DOHH2 (cell line): Measurements from ENCODE around the gene MAGEB3.
"Not testable (repeated sequence)": the region's sequence is repeated elsewhere in the genome, so short reads cannot be mapped to it uniquely, and the experiment has no call there.

Experiments
- H3F3A ChIP-seq: fragments of 200-600 bp; sonication (generic), shearing (Covaris generic); 2 replicates; pipeline ENCODE4 v1.6.0; 2016; ENCODE audit warnings: antibody characterized with exemption, mild to moderate bottlenecking; ENCODE audit not compliant: control insufficient read depth, insufficient read depth
- H3K27ac ChIP-seq: fragments of 200-600 bp; sonication (generic); 2 replicates; pipeline ENCODE4 v1.5.1; 2014; ENCODE audit warnings: low read depth, mild to moderate bottlenecking, low read length, moderate library complexity
- H3K27me3 ChIP-seq: fragments of 200-600 bp; sonication (generic); 2 replicates; pipeline ENCODE4 v1.6.1; 2014; ENCODE audit warnings: mild to moderate bottlenecking, low read length, mixed read lengths; ENCODE audit not compliant: control insufficient read depth
- H3K36me3 ChIP-seq: fragments of 200-600 bp; sonication (generic); 2 replicates; pipeline ENCODE4 v1.6.1; 2014; ENCODE audit warnings: mild to moderate bottlenecking, low read length, moderate library complexity, mixed read lengths; ENCODE audit not compliant: control insufficient read depth
- H3K4me1 ChIP-seq: fragments of 200-600 bp; sonication (generic); 2 replicates; pipeline ENCODE4 v1.6.1; 2014; ENCODE audit warnings: mild to moderate bottlenecking, low read length, mixed read lengths; ENCODE audit not compliant: control insufficient read depth
- H3K4me2 ChIP-seq: fragments of 200-600 bp; sonication (generic); 2 replicates; pipeline ENCODE4 v1.6.0; 2014; ENCODE audit warnings: mild to moderate bottlenecking, low read length, moderate library complexity
- H3K4me3 ChIP-seq: fragments of 200-600 bp; sonication (generic); 2 replicates; pipeline ENCODE4 v1.5.1; 2014; ENCODE audit warnings: mild to moderate bottlenecking, low read length, mixed read lengths
- H3K79me2 ChIP-seq: fragments of 200-600 bp; sonication (generic); 2 replicates; pipeline ENCODE4 v1.6.1; 2014; ENCODE audit warnings: mild to moderate bottlenecking, low read length, mixed read lengths; ENCODE audit not compliant: control insufficient read depth
- H3K9me2 ChIP-seq: fragments of 200-600 bp; sonication (generic); replicated peaks from 2 replicates; pipeline ENCODE4 v1.6.1; 2014; ENCODE audit warnings: mild to moderate bottlenecking, low read length, mixed read lengths; ENCODE audit not compliant: control insufficient read depth
- H3K9me3 ChIP-seq: fragments of 200-600 bp; sonication (generic); 2 replicates; pipeline ENCODE4 v1.6.1; 2014; ENCODE audit warnings: antibody characterized with exemption, low read length, mixed read lengths; ENCODE audit not compliant: control insufficient read depth, insufficient read depth
- H4K20me1 ChIP-seq: fragments of 200-600 bp; sonication (generic); 2 replicates; pipeline ENCODE4 v1.6.0; 2014; ENCODE audit warnings: low read depth, mild to moderate bottlenecking, antibody characterized with exemption, low read length, moderate library complexity; ENCODE audit not compliant: control insufficient read depth, insufficient read depth
- CTCF ChIP-seq: fragments of 200-600 bp; sonication (generic); IDR thresholded peaks from one replicate; pipeline ENCODE4 v1.5.1; 2014; ENCODE audit warnings: antibody characterized with exemption, mild to moderate bottlenecking, low read depth, low read length; ENCODE audit not compliant: poor library complexity, severe bottlenecking
- EZH2phosphoT487 ChIP-seq: fragments of 200-600 bp; sonication (generic); IDR thresholded peaks from 2 replicates; pipeline ENCODE4 v1.6.1; 2017; ENCODE audit warnings: borderline replicate concordance, mild to moderate bottlenecking, antibody characterized with exemption, low read length, moderate library complexity, mixed read lengths

Gene MAGEB3

GRCh38 chrX:30230395-30230794 is at the start of gene MAGEB3:
Gene MAGEB3 (plus strand): TSS chrX:30230657. CDS start chrX:30235925, 5,268 bp downstream.
- TF ChIP-seq CTCF: no peak
- TF ChIP-seq EZH2phosphoT487: no peak
- H3F3A ChIP-seq: no peaks in the 10 kb centered on the region
- H3K4me1 ChIP-seq: no peaks in the 10 kb centered on the region
- no peaks in the 10 kb centered on the region for H3K36me3 ChIP-seq
- no peak within 1 kb of the TSS for H3K4me3 ChIP-seq
- H3K9me2 ChIP-seq: no peaks in the 10 kb centered on the region
- no peaks in the 10 kb centered on the region for H3K79me2 ChIP-seq
- no peak within 1 kb of the TSS for H3K4me2 ChIP-seq
- no peaks in the 10 kb centered on the region for H4K20me1 ChIP-seq
- no peaks in the 10 kb centered on the region for H3K9me3 ChIP-seq
- H3K27me3 ChIP-seq: no peaks in the 10 kb centered on the region
- H3K27ac ChIP-seq: no peak within 1 kb of the TSS

- Histone ChIP-seq H3K4me2 (no peak overlapping the region), H4K20me1 (no peaks in the 10 kb centered on the region), H3K27me3 (no peaks in the 10 kb centered on the region), H3F3A (no peaks in the 10 kb centered on the region), H3K36me3 (no peaks in the 10 kb centered on the region), H3K27ac (no peak overlapping the region), H3K4me1 (no peaks in the 10 kb centered on the region), H3K79me2 (no peaks in the 10 kb centered on the region), H3K4me3 (no peak overlapping the region), H3K9me3 (no peaks in the 10 kb centered on the region), H3K9me2 (no peaks in the 10 kb centered on the region)
- TF ChIP-seq CTCF: no peak
- TF ChIP-seq EZH2phosphoT487: no peak
Observed at GRCh38 chrX:30181353-30181752, 49.1 kb upstream of the MAGEB3 start.

GRCh38 chrX:30183554-30183953 is 46.9 kb upstream of the MAGEB3 start:
- no peaks in the 10 kb centered on the region for H3K27me3 ChIP-seq
- H3K9me2 ChIP-seq: no peaks in the 10 kb centered on the region
- no peaks in the 10 kb centered on the region for H3K79me2 ChIP-seq
- H3K4me3 ChIP-seq: no peak overlapping the region
- H3K27ac ChIP-seq: no peak overlapping the region
- no peaks in the 10 kb centered on the region for H3F3A ChIP-seq
- no peaks in the 10 kb centered on the region for H4K20me1 ChIP-seq
- no peak overlapping the region for H3K4me2 ChIP-seq
- H3K36me3 ChIP-seq: no peaks in the 10 kb centered on the region
- no peaks in the 10 kb centered on the region for H3K4me1 ChIP-seq
- TF ChIP-seq EZH2phosphoT487 (no peak), CTCF (no peak)
- no peaks in the 10 kb centered on the region for H3K9me3 ChIP-seq

- Histone ChIP-seq H3K79me2 (no peaks in the 10 kb centered on the region), H3K27ac (no peak overlapping the region), H3K4me2 (no peak overlapping the region), H4K20me1 (no peaks in the 10 kb centered on the region), H3K27me3 (no peaks in the 10 kb centered on the region), H3K4me3 (no peak overlapping the region), H3K4me1 (no peaks in the 10 kb centered on the region), H3F3A (no peaks in the 10 kb centered on the region), H3K9me3 (no peaks in the 10 kb centered on the region), H3K9me2 (no peaks in the 10 kb centered on the region), H3K36me3 (no peaks in the 10 kb centered on the region)
- TF ChIP-seq CTCF: no peak
- TF ChIP-seq EZH2phosphoT487: no peak
Observed at GRCh38 chrX:30190426-30190825, 40.0 kb upstream of the MAGEB3 start.

- not testable (repeated sequence) for H3K27ac ChIP-seq, H4K20me1 ChIP-seq, H3K4me3 ChIP-seq, H3K36me3 ChIP-seq, H3K27me3 ChIP-seq, H3K9me2 ChIP-seq, H3K9me3 ChIP-seq, H3K79me2 ChIP-seq, H3K4me1 ChIP-seq, H3F3A ChIP-seq, H3K4me2 ChIP-seq
Observed at GRCh38 chrX:30193910-30194309, 36.5 kb upstream of the MAGEB3 start.
